RPMI7951 (cell line): ENCODE results near the gene LINC00237. TPM values are rescaled to one million over a fixed set of nuclear protein-coding genes. Genes with fewer than 3 reads are reported as not detected.

Source experiments
- DNase-seq: peaks from one replicate; pipeline ENCODE4 v3.0.0-alpha.2; 2012; ENCODE audit warnings: low read depth
- total RNA-seq: library from RNA; depleted of rRNA; stranded (reverse); fragments of >200 nt; shearing (Covaris generic); gene quantifications from 2 replicates; pipeline ENCODE4 v1.2.3, GENCODE V29; 2014; rRNA removed

Gene LINC00237
- not detected in 2 replicates for total RNA-seq

- no peak for DNase-seq
Measured at GRCh38 chr20:21106171-21107017, at the start of gene LINC00237. Gene LINC00237, minus strand, starts transcription at chr20:21106358.

GRCh38 chr20:21155268-21155667 is 49.1 kb upstream of the LINC00237 start:
- no peak for DNase-seq

GRCh38 chr20:21154692-21155091 is 48.5 kb upstream of the LINC00237 start:
- no peak for DNase-seq

- DNase-seq = no peak
Measured at GRCh38 chr20:21151791-21152190, 45.6 kb upstream of the LINC00237 start.

GRCh38 chr20:21149344-21149743 is 43.2 kb upstream of the LINC00237 start:
- no peak for DNase-seq

DNA sequence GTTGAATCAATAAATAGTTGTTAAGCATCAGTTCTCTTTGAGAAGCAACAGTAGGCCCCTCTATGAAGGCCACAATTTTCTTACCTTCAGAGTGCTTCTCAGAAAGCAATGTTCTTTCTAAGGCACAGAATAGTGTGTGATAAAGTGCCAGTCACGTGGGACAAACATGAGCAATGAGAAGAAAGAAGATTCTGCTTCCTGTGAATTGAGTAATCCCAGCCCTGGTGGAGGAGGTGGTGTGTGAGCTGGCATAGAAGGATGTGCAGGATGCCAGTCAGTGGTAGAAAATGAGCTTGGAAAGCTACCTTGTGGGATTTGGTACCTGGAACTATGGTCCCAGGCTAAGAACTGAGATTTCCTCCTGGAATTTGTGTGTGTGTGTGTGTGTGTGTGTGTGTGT is 41.4 kb upstream of the LINC00237 start:
- peak; percentile 45 for DNase-seq

GRCh38 chr20:21146215-21146614 is 40.1 kb upstream of the LINC00237 start:
- no peak for DNase-seq

- no peak for DNase-seq
Measured at GRCh38 chr20:21145424-21145823, 39.3 kb upstream of the LINC00237 start.

DNA sequence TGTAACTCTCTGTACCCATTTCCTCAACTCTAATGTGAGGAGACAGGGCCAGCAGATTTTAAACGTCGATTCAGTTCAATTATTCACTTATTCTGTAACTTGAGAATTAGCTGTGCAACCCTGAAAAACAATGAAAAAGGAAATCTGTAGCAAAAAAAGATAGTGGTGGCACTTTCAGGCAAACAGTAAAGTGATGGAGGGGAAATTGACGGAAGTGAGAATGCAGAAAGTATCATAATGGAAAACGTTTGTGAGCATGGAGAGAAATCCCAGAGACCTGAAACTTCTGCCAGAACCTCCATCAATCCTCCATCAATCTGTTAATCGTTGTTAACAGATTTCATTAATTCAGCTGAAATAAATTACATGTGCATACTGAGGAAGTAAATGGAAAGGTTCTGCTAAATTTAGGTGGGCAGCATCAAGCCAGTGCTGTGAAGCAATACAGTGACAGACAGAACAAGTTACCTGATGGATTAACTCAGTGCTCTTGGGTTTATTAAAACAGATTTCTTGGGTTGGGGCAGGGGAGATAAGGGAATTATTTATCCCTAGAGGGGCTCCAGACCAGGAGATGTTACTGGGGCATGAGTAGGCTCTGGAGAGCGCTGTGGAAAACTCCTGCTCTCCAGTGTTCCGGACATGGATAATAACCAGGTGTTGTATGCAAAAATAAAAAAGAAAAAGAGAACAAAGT is 37.2 kb upstream of the LINC00237 start:
- DNase-seq = no peak

GRCh38 chr20:21141825-21142224 is 35.7 kb upstream of the LINC00237 start:
- no peak for DNase-seq

DNA sequence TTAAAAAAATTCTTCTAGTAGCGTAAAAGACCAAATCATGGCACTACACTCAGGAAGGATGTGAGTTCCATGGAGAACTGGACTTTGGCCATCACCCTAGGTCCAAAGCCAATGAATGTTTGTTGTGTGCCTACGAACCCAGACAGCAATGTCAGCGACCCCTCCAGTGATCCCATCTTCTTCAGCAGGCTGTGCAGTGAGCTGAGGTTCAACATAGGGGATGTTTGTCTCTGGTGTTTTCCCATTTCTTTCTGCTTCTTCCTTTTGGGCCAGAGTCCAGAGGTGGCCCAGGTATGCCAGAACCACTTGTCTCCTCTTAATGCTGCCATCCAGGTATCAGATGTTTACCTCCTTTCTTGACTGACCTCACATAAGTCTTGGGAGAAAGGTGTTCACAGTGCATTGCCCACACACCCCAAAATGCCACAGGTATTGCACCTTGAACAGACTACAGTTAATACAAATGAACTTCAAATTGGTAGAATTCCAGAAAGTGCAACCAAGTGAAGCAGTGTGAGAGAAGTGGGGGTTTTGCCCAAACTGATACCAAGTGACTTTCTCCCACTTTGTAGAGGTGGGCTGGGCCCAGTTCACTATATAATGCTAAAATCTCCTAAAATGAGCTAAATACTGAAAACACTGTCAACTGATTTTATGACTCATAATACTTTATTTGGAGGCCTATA is 33.9 kb upstream of the LINC00237 start:
- DNase-seq = no peak

DNA sequence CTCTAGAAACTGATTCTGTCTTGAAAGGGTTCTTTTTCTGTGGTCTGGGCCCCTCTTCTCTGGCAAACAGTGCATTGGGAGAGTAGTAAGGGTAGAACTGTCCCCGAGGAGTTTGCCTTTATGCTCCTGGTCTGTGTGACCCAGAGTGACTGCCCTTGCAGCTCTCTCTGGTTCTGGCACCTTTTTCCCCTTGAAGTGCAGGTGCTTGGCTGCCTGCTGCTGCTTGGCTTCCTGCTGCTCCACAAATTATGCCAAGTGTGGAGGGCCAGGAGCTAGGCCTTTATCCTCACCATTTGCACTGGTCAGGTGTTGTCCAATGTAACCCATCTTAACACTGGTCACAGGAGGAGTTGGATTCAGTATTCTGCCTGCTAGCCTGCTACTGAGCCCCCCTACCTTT is 30.9 kb upstream of the LINC00237 start:
- no peak for DNase-seq

DNA sequence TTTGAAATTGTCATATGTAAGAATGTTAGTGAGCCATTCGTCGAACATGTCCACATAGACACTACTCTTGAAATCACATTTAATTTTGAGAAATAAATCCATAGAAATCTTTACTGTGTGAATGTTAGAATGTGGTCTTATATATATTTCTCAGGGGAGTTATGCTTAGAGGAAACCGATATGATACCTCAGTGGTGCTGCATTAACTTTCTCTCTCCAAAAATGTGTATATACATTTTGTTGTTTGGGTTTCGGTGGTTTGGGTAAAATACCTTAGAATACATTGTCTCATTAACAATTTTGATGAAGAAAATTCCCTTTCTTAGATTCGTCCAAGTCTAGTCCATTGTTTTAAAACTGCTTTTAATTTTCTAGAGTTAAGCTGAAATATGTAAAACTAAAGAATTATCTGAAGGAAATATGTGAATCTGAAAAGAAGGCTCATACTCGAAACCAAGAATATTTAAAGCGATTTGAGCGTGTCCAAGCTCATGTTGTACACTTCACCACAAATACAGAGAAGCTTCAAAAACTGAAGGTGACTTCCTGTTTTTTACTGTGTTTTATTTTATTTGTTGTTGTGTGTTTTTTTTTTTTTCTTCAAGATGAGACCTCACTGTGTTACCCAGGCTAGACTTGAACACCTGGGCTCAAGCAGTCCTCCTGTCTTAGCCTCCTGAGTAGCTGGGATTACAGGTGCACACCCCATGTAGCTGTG is 30.0 kb upstream of the LINC00237 start:
- no peak for DNase-seq

GRCh38 chr20:21134883-21135493 is 28.8 kb upstream of the LINC00237 start:
- DNase-seq = no peak

GRCh38 chr20:21133917-21134622 is 27.9 kb upstream of the LINC00237 start:
- no peak for DNase-seq

- no peak for DNase-seq
Measured at GRCh38 chr20:21133404-21133803, 27.2 kb upstream of the LINC00237 start.

DNA sequence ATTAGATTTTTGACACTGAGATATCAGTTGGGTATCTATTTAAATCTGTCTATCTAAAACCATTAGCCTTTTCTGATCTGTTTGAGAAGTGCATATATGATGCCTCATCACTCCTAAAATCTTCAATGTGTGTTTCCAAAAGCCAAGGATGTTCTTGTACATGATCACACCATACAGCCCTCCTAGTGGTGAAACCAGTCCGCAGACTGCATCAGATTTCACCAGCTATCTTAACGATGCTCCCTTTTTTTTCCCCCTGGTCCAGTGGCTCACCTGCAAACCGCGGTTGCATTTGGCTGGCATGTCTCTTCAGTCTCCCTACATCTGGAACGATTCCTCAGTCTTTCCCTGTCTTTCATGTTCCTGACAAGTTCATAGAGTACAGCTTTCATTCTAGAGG is 23.7 kb upstream of the LINC00237 start:
- DNase-seq = no peak

DNA sequence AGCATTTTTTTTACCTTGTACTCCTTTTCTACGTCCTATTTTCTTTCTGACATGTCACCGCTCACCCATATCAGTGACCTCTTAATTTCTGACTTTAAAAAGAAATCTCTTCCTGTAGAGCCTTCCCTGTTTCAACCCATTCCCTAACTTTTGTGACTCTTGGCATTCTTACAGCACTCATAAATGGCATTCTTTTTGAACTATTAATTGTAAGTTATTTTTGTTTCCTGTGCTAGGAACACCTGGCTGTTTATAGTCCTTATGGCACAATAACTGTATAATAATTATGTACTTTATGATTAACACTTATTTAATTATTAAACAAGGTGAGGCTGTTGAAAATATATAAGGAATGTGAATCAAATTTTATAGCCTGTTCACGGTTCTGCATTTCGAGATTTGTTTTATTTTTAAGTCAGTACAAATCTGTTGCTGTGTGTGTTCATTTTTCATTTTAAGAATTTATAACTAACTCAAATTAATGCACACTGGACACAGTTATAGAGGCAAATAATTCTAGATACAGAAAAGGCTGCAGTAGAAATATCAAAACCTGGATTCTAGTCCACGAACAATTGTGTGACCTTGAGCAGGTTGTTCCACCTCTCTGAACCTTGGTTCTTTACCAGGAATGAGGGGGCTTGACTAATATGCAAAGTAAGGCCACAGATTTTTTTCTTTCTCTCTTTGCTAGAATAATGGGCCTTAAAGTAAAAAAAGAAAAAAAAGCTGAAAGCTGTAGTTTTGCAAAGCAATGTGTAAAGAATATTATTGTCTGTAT is 21.2 kb upstream of the LINC00237 start:
- no peak for DNase-seq

GRCh38 chr20:21126581-21126870 is 20.4 kb upstream of the LINC00237 start:
- no peak for DNase-seq
